T47D (cell line): ENCODE measurements around the gene PHF2.

ENCODE experiments used
- DNase-seq, 2 experiments: peaks; one replicate each; pipeline versions ENCODE4 v3.0.0 to v3.0.0-alpha.2; 2011 to 2012; ENCODE audit warnings: low read depth in 1 of 2, low spot score in 1 of 2
- JUND ChIP-seq: IDR thresholded peaks from 2 replicates; pipeline ENCODE4 v1.6.1; 2012; ENCODE audit warnings: low read depth
- in situ Hi-C: cut with HindIII; loops from 2 replicates; pipeline ENCODE4 v1.10.0; 2016; ENCODE audit warnings: low sequenced_read_pairs, low pct_unique_long_range_greater_than_20kb

Gene PHF2

DNA sequence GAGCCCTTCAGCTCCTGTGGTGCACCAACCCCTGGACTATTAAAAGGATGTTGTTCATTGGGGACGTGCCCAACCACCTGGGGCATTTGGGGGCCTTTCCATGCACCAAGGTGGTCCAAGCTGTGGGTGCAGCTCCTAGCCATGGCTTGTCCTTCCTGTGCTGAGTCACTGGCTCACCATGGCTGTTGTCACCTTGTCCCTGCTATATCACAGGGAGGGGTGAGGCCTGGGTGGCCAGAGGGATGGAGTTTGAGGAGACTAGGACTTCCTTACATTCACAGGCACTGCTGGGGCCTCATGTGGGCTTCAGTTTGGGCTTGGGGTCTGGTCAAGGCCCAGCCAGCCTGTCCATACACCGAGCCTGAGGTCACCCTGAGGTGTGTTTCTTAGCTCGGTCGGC is 45.5 kb downstream of the PHF2 start:
- in situ Hi-C loops: no loop called here
- TF ChIP-seq JUND: no peak
- DNase-seq: no peak

- in situ Hi-C loops: no loop called here
- no peak for DNase-seq
- no peak for TF ChIP-seq JUND
These were observed 46.3 kb downstream of the PHF2 start for GRCh38 chr9:93622691-93623090.

DNA sequence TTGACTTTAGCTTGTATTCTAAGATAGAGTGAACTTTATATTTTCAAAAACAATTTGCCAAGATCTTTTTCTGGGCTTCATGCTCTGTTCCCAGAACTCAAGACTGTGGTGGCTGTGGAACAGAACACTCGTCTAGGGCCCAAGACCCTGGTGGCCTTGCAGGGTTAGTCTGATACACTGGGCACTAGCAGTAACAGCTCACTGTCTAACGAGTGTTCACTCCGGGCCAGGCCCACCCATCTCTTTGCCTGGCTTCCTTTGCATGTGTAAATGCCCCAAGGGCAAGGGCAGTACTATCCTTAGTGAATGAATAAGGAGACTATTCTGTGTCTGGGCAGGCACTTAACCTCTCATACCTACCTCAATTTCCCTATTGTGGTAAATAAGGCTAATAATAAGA is 47.4 kb downstream of the PHF2 start:
- TF ChIP-seq JUND: no peak
- in situ Hi-C loops: no loop called here
- DNase-seq: no peak

- in situ Hi-C loops: no loop called here
- TF ChIP-seq JUND: no peak
- no peak for DNase-seq
These were observed 48.0 kb downstream of the PHF2 start for GRCh38 chr9:93624431-93624834.

DNA sequence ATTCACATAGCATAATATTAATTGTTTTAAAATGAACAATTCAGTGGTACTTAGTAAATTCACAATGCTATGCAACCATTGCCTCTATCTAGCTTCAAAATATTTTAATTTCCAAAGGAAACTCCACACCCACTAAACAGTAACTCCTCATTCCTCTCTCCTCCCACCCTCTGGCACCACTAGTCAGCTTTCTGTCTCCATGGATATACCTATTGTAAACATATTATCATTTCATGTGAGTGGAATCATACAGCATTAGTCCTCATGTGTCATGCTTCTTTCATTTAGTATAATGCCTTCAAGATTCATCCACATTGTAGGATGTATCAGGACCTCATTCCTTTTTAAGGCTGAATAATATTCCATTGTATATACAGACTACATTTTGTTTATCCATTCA is 48.6 kb downstream of the PHF2 start:
- no peak for TF ChIP-seq JUND

GRCh38 chr9:93629920-93630319 is 53.5 kb downstream of the PHF2 start:
- no peak for DNase-seq
- no peak for TF ChIP-seq JUND
- in situ Hi-C loops: no loop called here

More for the DNA sequence above, 48.6 kb downstream of the PHF2 start:
- in situ Hi-C loops: no loop called here
- DNase-seq: no peak

DNA sequence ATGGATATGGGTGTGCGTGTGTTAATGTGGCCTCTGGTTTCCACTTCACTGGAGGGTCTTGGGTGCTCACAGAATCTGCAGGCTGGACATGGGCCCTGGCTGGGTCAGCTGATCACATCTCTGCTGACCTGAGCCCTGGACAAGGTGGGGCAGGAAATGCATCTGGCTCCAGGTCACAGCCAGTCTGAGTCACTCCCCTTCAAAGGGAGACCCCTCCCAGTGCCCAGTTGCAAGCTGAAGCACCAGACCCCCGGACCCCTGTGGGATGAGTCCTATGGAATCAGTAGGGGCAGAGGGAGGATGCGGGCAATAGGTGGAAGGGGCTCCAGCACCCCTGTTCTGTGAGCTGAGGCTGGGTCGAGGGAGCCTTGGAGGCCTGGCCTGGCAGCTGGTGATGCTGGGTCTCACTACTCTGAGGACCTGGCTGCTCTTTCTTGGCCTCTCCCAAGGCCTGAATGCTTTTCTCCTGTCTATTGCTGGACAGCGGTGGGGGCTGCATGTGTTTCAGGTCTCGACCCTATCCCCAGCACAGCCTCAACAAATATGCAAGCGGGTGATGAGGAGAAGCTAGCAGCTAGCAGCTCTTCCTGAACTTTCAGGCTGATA is 54.5 kb downstream of the PHF2 start:
- no peak for DNase-seq
- no peak for TF ChIP-seq JUND
- in situ Hi-C loops: no loop called here

DNA sequence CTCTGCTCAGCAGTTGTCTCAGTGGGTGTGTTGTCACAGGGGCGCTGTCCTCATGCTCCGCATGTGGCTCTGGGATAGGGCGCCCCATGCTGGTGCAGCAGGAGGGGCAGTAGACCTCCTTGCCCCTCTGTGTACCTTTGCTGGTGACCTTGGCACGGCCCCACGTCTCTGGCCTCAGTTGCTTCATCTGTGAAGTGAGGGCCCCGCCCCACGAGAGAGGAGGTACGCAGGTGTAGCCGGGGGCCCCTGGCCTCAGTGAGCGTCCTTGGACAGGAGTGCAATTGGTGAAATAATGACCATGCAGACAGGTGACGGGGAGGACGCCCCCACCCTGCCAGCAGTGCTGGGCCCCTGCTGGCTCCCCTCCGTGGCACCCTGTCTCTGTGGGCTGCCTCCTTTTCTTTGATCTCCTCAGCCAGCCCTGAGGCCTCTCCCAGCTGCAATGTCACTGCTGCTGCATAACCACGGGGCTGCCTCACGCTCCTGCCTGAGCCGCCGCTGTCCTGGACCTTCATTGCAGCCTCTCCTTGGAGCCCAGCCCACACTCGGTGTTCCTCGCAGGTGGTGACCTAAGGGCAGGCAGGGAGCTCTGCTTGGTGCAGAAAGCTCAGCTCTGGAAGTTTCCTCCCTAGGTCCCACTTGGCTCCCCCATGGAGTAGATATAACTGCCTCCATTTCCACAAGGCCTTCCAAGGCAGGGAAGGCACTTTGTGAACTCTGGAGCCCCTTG is 57.3 kb downstream of the PHF2 start:
- in situ Hi-C loops: no loop called here
- DNase-seq: no peak
- no peak for TF ChIP-seq JUND

DNA sequence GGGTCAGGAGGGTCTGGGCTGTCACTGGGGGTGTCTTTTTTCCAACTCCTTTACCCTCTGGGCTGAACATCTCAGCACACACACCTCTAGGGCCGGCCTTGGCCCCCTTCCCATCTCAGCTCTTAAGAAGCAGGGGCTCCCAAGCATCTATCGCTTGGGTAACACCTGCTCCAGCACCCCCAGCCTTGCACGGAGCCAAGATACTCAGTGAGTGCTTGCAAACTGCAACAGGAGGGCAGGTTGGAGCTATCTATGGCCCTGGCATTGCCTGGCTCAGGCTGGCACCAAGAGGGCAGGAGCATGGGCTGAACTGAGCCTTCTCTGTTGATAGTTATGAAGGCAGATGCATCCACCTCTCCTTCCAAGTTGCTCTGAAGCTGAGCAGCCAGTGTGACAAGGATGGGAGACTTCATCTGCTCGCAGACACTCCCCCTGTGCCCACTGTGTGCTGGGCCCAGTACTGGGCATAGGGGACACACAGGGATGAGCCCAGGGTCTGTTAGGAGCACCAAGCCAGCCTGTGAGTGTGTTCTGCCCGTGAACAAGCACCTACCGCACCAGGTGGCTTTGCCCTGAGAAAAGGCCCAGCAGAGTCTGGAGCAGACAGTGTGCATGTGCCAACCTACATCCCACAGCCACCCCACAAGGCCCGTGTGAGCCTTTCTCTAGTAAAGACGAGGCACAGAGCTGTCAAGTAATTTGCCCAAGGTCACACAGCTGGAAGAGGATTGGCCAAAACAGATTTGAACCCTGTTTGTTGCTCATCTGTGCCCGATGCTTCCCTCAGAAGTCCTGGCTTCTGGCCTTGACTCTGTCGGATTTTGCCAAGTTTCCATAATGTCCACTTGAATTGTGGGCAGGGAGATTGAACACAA is 58.2 kb downstream of the PHF2 start:
- DNase-seq: no peak
- TF ChIP-seq JUND: no peak
- in situ Hi-C loops: no loop called here

- no peak for DNase-seq
- in situ Hi-C loops: no loop called here
- TF ChIP-seq JUND: no peak
These were observed 59.1 kb downstream of the PHF2 start for GRCh38 chr9:93635186-93636107.

GRCh38 chr9:93636172-93636661 is 59.8 kb downstream of the PHF2 start:
- no peak for TF ChIP-seq JUND
- in situ Hi-C loops: no loop called here
- no peak for DNase-seq

GRCh38 chr9:93636667-93637066 is 60.3 kb downstream of the PHF2 start:
- no peak for TF ChIP-seq JUND
- DNase-seq: no peak
- in situ Hi-C loops: no loop called here
